ENCODE measurements around the gene SQSTM1.

Gene SQSTM1

DNA sequence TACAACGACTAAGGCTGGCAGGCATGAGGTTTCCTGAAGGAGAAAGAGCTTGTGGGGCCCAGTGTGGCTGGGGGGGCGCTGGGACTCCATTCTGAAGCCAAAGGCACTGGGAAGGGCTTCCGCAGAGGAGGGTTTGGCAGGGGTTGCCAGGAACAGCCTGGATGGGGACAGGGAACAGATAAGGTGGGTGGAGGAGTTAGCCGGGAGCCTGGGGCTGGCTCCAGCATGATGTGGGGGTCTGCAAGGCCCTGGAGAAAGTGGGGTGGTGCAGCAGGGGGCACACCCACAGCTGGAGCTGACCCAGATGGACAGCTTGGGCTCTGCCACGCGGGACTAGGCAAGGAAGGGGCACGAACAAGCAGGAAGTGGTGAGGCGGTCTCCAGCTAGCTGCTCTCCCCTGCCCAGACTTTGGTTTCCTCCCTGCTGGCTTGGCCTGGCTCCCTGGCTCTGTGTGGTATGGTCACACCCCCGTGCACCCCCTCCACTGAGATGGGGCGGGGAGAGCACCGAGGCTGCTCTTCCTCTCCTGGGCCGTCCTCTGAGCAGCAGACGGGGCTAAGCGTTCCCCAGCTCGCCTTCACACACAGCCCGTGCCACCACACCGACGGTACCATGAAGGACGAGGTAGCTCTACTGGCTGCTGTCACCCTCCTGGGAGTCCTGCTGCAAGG lies 27.1 kb upstream of the SQSTM1 start, which contains the start of gene LTC4S:
Gene LTC4S (plus strand): TSS at position 519 of the 672 bp plus-strand sequence. CDS start 95 bp downstream, at position 614.
- TF ChIP-seq GABPA (IDR thresholded peaks at IDR 0.05; ENCODE audit: low read depth) = no peak
- TF ChIP-seq, protein P1, sequence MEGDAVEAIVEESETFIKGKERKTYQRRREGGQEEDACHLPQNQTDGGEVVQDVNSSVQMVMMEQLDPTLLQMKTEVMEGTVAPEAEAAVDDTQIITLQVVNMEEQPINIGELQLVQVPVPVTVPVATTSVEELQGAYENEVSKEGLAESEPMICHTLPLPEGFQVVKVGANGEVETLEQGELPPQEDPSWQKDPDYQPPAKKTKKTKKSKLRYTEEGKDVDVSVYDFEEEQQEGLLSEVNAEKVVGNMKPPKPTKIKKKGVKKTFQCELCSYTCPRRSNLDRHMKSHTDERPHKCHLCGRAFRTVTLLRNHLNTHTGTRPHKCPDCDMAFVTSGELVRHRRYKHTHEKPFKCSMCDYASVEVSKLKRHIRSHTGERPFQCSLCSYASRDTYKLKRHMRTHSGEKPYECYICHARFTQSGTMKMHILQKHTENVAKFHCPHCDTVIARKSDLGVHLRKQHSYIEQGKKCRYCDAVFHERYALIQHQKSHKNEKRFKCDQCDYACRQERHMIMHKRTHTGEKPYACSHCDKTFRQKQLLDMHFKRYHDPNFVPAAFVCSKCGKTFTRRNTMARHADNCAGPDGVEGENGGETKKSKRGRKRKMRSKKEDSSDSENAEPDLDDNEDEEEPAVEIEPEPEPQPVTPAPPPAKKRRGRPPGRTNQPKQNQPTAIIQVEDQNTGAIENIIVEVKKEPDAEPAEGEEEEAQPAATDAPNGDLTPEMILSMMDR (IDR thresholded peaks at IDR 0.05; ENCODE audit: insufficient read depth, low read length) = no peak
- TF ChIP-seq, protein P2, sequence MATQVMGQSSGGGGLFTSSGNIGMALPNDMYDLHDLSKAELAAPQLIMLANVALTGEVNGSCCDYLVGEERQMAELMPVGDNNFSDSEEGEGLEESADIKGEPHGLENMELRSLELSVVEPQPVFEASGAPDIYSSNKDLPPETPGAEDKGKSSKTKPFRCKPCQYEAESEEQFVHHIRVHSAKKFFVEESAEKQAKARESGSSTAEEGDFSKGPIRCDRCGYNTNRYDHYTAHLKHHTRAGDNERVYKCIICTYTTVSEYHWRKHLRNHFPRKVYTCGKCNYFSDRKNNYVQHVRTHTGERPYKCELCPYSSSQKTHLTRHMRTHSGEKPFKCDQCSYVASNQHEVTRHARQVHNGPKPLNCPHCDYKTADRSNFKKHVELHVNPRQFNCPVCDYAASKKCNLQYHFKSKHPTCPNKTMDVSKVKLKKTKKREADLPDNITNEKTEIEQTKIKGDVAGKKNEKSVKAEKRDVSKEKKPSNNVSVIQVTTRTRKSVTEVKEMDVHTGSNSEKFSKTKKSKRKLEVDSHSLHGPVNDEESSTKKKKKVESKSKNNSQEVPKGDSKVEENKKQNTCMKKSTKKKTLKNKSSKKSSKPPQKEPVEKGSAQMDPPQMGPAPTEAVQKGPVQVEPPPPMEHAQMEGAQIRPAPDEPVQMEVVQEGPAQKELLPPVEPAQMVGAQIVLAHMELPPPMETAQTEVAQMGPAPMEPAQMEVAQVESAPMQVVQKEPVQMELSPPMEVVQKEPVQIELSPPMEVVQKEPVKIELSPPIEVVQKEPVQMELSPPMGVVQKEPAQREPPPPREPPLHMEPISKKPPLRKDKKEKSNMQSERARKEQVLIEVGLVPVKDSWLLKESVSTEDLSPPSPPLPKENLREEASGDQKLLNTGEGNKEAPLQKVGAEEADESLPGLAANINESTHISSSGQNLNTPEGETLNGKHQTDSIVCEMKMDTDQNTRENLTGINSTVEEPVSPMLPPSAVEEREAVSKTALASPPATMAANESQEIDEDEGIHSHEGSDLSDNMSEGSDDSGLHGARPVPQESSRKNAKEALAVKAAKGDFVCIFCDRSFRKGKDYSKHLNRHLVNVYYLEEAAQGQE (IDR thresholded peaks at IDR 0.05; ENCODE audit: insufficient replicate concordance, low read depth) = no peak
- TF ChIP-seq POLR2AphosphoS5 (IDR thresholded peaks at IDR 0.05; ENCODE audit: low read depth) = peak; percentile 44
- TF ChIP-seq SPI1 (IDR thresholded peaks at IDR 0.05; ENCODE audit: borderline replicate concordance, low read depth) = peak; percentile 69
- DNase-seq (ENCODE audit: low read depth in 1 of 2, low spot score in 1 of 2) = peak; percentile 84 to 96
- H3K27me3 ChIP-seq (ENCODE audit: insufficient read depth, poor library complexity, severe bottlenecking) = no peaks in the 10 kb centered on the region
- peak within 1 kb of the TSS; percentile 72 for H3K27ac ChIP-seq (replicated peaks)
- H3K4me3 ChIP-seq (replicated peaks; ENCODE audit: insufficient read depth, low read length) = peak within 1 kb of the TSS; percentile 31

GRCh38 chr5:179794171-179794570 lies 26.5 kb upstream of the SQSTM1 start:
- H3K27me3 ChIP-seq (ENCODE audit: insufficient read depth, poor library complexity, severe bottlenecking) = no peaks in the 10 kb centered on the region
- H3K27ac ChIP-seq (replicated peaks) = peak overlapping the region; percentile 72
- no peak for DNase-seq (ENCODE audit: low read depth in 1 of 2, low spot score in 1 of 2)
- peak overlapping the region; percentile 31 for H3K4me3 ChIP-seq (replicated peaks; ENCODE audit: insufficient read depth, low read length)
- TF ChIP-seq GABPA (IDR thresholded peaks at IDR 0.05; ENCODE audit: low read depth) (no peak), POLR2AphosphoS5 (IDR thresholded peaks at IDR 0.05; ENCODE audit: low read depth) (no peak), SPI1 (IDR thresholded peaks at IDR 0.05; ENCODE audit: borderline replicate concordance, low read depth) (no peak)
- TF ChIP-seq, protein P1 (IDR thresholded peaks at IDR 0.05; ENCODE audit: insufficient read depth, low read length) = no peak
- TF ChIP-seq, protein P2 (IDR thresholded peaks at IDR 0.05; ENCODE audit: insufficient replicate concordance, low read depth) = no peak

- H3K27me3 ChIP-seq (ENCODE audit: insufficient read depth, poor library complexity, severe bottlenecking) = no peaks in the 10 kb centered on the region
- DNase-seq (ENCODE audit: low read depth in 1 of 2, low spot score in 1 of 2) = no peak
- H3K27ac ChIP-seq (replicated peaks) = peak overlapping the region; percentile 72
- TF ChIP-seq, protein P1 (IDR thresholded peaks at IDR 0.05; ENCODE audit: insufficient read depth, low read length) = no peak
- TF ChIP-seq, protein P2 (IDR thresholded peaks at IDR 0.05; ENCODE audit: insufficient replicate concordance, low read depth) = no peak
- TF ChIP-seq SPI1 (IDR thresholded peaks at IDR 0.05; ENCODE audit: borderline replicate concordance, low read depth) (no peak), GABPA (IDR thresholded peaks at IDR 0.05; ENCODE audit: low read depth) (no peak), POLR2AphosphoS5 (IDR thresholded peaks at IDR 0.05; ENCODE audit: low read depth) (no peak)
- H3K4me3 ChIP-seq (replicated peaks; ENCODE audit: insufficient read depth, low read length) = peak overlapping the region; percentile 31
These were observed 26.1 kb upstream of the SQSTM1 start for GRCh38 chr5:179794575-179794974.
